Measurements from ENCODE around the gene SPOCK3.

The SPOCK3 gene

DNA sequence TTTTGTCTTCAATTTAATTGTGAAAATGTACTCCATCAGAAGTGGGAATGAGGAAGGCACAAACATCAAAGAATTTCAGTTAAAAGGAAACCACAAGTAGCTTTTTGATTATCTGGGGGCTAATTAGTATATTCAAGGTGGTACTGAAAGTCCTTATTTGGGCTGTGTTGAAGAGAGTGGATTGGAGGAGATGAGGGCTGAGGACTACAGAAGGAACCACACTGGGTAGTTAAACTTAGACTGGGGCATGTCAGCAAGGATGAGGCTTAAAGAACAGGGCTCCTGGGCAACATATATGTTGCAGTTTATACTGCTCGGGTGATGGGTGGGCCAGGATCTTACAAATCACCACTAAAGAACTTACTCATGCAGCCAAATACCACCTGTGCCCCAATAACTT lies 346.8 kb downstream of the SPOCK3 start:
- no peak for ATAC-seq
- TF ChIP-seq PPARA (CRISPR knock-in tag; IDR thresholded peaks at IDR 0.05; ENCODE audit: borderline replicate concordance) (no peak), OSR1 (CRISPR knock-in tag; IDR thresholded peaks at IDR 0.05) (no peak), GLIS3 (CRISPR knock-in tag; IDR thresholded peaks at IDR 0.05) (no peak), SNAI2 (CRISPR knock-in tag; IDR thresholded peaks at IDR 0.05) (no peak), POU6F1 (CRISPR knock-in tag; IDR thresholded peaks at IDR 0.05; ENCODE audit: borderline replicate concordance, low read depth) (no peak), CSDC2 (CRISPR knock-in tag; IDR thresholded peaks at IDR 0.05) (no peak), TCF4 (CRISPR knock-in tag; IDR thresholded peaks at IDR 0.05; ENCODE audit: borderline replicate concordance) (no peak), RARB (CRISPR knock-in tag; IDR thresholded peaks at IDR 0.05) (no peak), ARNTL (CRISPR knock-in tag; IDR thresholded peaks at IDR 0.05; ENCODE audit: borderline replicate concordance, low read depth) (no peak), ZFP30 (CRISPR knock-in tag; IDR thresholded peaks at IDR 0.05) (no peak)
- TF ChIP-seq, protein P1, sequence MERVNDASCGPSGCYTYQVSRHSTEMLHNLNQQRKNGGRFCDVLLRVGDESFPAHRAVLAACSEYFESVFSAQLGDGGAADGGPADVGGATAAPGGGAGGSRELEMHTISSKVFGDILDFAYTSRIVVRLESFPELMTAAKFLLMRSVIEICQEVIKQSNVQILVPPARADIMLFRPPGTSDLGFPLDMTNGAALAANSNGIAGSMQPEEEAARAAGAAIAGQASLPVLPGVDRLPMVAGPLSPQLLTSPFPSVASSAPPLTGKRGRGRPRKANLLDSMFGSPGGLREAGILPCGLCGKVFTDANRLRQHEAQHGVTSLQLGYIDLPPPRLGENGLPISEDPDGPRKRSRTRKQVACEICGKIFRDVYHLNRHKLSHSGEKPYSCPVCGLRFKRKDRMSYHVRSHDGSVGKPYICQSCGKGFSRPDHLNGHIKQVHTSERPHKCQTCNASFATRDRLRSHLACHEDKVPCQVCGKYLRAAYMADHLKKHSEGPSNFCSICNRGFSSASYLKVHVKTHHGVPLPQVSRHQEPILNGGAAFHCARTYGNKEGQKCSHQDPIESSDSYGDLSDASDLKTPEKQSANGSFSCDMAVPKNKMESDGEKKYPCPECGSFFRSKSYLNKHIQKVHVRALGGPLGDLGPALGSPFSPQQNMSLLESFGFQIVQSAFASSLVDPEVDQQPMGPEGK (CRISPR knock-in tag; IDR thresholded peaks at IDR 0.05; ENCODE audit: borderline replicate concordance), result no peak
- TF ChIP-seq, protein P2, sequence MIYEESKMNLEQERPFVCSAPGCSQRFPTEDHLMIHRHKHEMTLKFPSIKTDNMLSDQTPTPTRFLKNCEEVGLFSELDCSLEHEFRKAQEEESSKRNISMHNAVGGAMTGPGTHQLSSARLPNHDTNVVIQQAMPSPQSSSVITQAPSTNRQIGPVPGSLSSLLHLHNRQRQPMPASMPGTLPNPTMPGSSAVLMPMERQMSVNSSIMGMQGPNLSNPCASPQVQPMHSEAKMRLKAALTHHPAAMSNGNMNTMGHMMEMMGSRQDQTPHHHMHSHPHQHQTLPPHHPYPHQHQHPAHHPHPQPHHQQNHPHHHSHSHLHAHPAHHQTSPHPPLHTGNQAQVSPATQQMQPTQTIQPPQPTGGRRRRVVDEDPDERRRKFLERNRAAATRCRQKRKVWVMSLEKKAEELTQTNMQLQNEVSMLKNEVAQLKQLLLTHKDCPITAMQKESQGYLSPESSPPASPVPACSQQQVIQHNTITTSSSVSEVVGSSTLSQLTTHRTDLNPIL (CRISPR knock-in tag; IDR thresholded peaks at IDR 0.05; ENCODE audit: low read depth), result no peak

DNA sequence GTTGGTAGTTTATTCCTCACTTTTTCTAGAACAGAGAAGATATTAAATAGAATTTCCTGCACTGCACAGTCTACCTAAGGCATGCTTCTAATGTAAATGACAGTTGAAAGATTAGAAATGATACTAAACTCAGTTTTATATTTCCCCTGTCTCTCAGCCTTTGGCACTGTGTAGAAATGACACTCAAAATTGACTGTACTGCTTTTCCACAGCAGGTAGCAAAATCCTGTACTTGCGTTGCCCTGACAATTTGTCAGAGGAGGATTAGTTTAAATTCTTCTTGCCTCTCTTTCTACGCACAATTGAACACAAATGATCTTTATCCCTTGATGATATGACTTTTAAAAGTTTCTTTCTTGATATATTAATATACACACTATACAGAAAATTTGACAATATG lies 347.6 kb downstream of the SPOCK3 start:
- no peak for ATAC-seq
- TF ChIP-seq BACH2 (CRISPR knock-in tag; IDR thresholded peaks at IDR 0.05; ENCODE audit: borderline replicate concordance) (no peak), ZNF70 (CRISPR knock-in tag; IDR thresholded peaks at IDR 0.05) (no peak), ISL1 (CRISPR knock-in tag; IDR thresholded peaks at IDR 0.05) (no peak), RARB (CRISPR knock-in tag; IDR thresholded peaks at IDR 0.05) (no peak), ZNF8 (CRISPR knock-in tag; IDR thresholded peaks at IDR 0.05) (no peak), GLIS3 (CRISPR knock-in tag; IDR thresholded peaks at IDR 0.05) (no peak), TOX (CRISPR knock-in tag; IDR thresholded peaks at IDR 0.05; ENCODE audit: borderline replicate concordance) (no peak), ZNF565 (CRISPR knock-in tag; conservative IDR thresholded peaks at IDR 0.05; ENCODE audit: low read depth) (no peak), ZFP30 (CRISPR knock-in tag; IDR thresholded peaks at IDR 0.05) (no peak), OSR1 (CRISPR knock-in tag; IDR thresholded peaks at IDR 0.05) (no peak)
- TF ChIP-seq, protein P3, sequence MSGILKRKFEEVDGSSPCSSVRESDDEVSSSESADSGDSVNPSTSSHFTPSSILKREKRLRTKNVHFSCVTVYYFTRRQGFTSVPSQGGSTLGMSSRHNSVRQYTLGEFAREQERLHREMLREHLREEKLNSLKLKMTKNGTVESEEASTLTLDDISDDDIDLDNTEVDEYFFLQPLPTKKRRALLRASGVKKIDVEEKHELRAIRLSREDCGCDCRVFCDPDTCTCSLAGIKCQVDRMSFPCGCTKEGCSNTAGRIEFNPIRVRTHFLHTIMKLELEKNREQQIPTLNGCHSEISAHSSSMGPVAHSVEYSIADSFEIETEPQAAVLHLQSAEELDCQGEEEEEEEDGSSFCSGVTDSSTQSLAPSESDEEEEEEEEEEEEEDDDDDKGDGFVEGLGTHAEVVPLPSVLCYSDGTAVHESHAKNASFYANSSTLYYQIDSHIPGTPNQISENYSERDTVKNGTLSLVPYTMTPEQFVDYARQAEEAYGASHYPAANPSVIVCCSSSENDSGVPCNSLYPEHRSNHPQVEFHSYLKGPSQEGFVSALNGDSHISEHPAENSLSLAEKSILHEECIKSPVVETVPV (CRISPR knock-in tag; IDR thresholded peaks at IDR 0.05), result no peak
- TF ChIP-seq, protein P1 (CRISPR knock-in tag; IDR thresholded peaks at IDR 0.05; ENCODE audit: borderline replicate concordance), result no peak
- TF ChIP-seq, protein P2 (CRISPR knock-in tag; IDR thresholded peaks at IDR 0.05; ENCODE audit: low read depth), result no peak
- TF ChIP-seq, protein P4, sequence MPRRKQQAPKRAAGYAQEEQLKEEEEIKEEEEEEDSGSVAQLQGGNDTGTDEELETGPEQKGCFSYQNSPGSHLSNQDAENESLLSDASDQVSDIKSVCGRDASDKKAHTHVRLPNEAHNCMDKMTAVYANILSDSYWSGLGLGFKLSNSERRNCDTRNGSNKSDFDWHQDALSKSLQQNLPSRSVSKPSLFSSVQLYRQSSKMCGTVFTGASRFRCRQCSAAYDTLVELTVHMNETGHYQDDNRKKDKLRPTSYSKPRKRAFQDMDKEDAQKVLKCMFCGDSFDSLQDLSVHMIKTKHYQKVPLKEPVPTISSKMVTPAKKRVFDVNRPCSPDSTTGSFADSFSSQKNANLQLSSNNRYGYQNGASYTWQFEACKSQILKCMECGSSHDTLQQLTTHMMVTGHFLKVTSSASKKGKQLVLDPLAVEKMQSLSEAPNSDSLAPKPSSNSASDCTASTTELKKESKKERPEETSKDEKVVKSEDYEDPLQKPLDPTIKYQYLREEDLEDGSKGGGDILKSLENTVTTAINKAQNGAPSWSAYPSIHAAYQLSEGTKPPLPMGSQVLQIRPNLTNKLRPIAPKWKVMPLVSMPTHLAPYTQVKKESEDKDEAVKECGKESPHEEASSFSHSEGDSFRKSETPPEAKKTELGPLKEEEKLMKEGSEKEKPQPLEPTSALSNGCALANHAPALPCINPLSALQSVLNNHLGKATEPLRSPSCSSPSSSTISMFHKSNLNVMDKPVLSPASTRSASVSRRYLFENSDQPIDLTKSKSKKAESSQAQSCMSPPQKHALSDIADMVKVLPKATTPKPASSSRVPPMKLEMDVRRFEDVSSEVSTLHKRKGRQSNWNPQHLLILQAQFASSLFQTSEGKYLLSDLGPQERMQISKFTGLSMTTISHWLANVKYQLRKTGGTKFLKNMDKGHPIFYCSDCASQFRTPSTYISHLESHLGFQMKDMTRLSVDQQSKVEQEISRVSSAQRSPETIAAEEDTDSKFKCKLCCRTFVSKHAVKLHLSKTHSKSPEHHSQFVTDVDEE (CRISPR knock-in tag; IDR thresholded peaks at IDR 0.05), result no peak
